OCI-LY3 (cell line): ENCODE data around the gene LARGE1.

Experiments
- H2AFZ ChIP-seq: fragments of 200-600, 300-600 bp; shearing (Covaris generic); 2 replicates; pipeline ENCODE4 v1.6.0; 2014; ENCODE audit warnings: antibody characterized with exemption, low read depth, low read length
- H3K27ac ChIP-seq: fragments of 200-600, 300-600 bp; sonication (generic); 2 replicates; pipeline ENCODE4 v1.5.1; 2014; ENCODE audit warnings: mild to moderate bottlenecking, low read length, moderate library complexity, mixed read lengths
- H3K27me3 ChIP-seq: fragments of 200-600, 300-600 bp; sonication (generic); 2 replicates; pipeline ENCODE4 v1.6.1; 2014; ENCODE audit warnings: low read depth, low read length, mixed read lengths
- H3K36me3 ChIP-seq: fragments of 200-600, 300-600 bp; sonication (generic); replicated peaks from 2 replicates; pipeline ENCODE3; 2014; ENCODE audit warnings: low read depth, low read length, mixed read lengths
- H3K4me1 ChIP-seq: fragments of 300-600, 200-600 bp; sonication (generic); 2 replicates; pipeline ENCODE4 v1.6.1; 2014; ENCODE audit warnings: low read length, mixed read lengths
- H3K4me2 ChIP-seq: fragments of 200-600, 300-600 bp; sonication (generic); 2 replicates; pipeline ENCODE4 v1.6.1; 2014; ENCODE audit warnings: low read length, mixed read lengths
- H3K4me3 ChIP-seq: fragments of 300-600, 200-600 bp; sonication (generic); 2 replicates; pipeline ENCODE4 v1.5.1; 2014; ENCODE audit warnings: antibody characterized with exemption, mild to moderate bottlenecking, low read length, moderate library complexity
- H3K79me2 ChIP-seq: fragments of 300-600, 200-600 bp; shearing (Covaris generic); 2 replicates; pipeline ENCODE4 v1.6.1; 2014; ENCODE audit warnings: mild to moderate bottlenecking, low read length, mixed read lengths
- H3K9ac ChIP-seq: fragments of 300-600, 200-600 bp; shearing (Covaris generic); 2 replicates; pipeline ENCODE4 v1.6.0; 2014; ENCODE audit warnings: mild to moderate bottlenecking, low read length, moderate library complexity
- H3K9me3 ChIP-seq: fragments of 200-600, 300-600 bp; shearing (Covaris generic); 2 replicates; pipeline ENCODE4 v1.6.1; 2014; ENCODE audit warnings: low read length, mixed read lengths; ENCODE audit not compliant: insufficient read depth
- H4K20me1 ChIP-seq: fragments of 200-600, 300-600 bp; sonication (generic); 2 replicates; pipeline ENCODE4 v1.6.1; 2016; ENCODE audit warnings: low read length, mixed read lengths; ENCODE audit not compliant: insufficient read depth
- EZH2phosphoT487 ChIP-seq: fragments of 200-600 bp; shearing (Covaris generic); IDR thresholded peaks from 2 replicates; pipeline ENCODE4 v1.6.1; 2018; ENCODE audit warnings: antibody characterized with exemption, mixed run types, low read depth
- TF ChIP-seq, protein P1 (sequence below): fragments of 200-600, 300-600 bp; sonication (generic); IDR thresholded peaks from 2 replicates; pipeline ENCODE4 v1.5.1; 2014; ENCODE audit warnings: antibody characterized with exemption, low read length, low read depth

LARGE1 gene

DNA sequence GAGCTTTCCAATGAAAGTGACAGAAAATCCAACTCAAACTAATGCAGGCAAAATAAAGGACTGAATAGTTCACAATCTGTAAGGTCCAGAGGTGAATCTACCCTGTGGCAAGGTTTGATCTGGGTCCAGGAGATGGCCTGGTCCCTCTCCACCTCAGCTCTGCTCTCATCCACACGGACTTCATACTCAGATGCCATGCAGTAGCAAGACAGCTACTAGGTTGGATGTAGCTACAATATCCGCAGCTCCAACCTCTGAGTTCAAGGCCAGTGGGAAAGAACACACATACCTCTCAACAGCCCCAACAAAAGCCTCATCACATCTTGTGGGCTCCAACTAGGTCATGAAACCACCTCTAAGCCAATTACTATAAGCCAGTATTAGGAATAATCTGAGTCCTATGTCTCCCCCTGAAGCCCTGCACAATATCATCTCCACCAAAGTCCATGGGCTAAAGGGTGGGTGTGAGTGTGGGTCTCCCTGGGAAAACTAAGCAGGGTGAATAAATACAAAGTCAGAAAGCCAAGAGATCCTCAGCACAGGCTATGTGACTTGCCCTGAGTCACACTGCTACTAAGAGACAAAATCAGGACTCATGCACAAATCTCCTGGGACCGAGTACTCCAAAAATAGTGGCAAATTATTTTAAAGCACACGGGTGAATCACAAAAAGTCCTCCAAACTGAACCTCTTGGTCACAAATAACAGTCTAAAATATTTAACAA lies 78.8 kb downstream of the LARGE1 start:
- no peaks in the 10 kb centered on the region for H3K9me3 ChIP-seq
- peaks cover 38% of the 10 kb centered on the region for H4K20me1 ChIP-seq
- H3K4me1 ChIP-seq: peaks cover 24% of the 10 kb centered on the region
- peaks cover 64% of the 10 kb centered on the region for H3K79me2 ChIP-seq
- no peaks in the 10 kb centered on the region for H3K36me3 ChIP-seq
- H2AFZ ChIP-seq: no peak overlapping the region
- H3K27me3 ChIP-seq: no peaks in the 10 kb centered on the region
- H3K9ac ChIP-seq: peak overlapping the region; percentile 30; the same call in 1 of the 2 replicates
- H3K4me2 ChIP-seq: peak overlapping the region; percentile 65
- H3K27ac ChIP-seq: peak overlapping the region; percentile 71
- H3K4me3 ChIP-seq: peak overlapping the region; percentile 65
- TF ChIP-seq, protein P1, sequence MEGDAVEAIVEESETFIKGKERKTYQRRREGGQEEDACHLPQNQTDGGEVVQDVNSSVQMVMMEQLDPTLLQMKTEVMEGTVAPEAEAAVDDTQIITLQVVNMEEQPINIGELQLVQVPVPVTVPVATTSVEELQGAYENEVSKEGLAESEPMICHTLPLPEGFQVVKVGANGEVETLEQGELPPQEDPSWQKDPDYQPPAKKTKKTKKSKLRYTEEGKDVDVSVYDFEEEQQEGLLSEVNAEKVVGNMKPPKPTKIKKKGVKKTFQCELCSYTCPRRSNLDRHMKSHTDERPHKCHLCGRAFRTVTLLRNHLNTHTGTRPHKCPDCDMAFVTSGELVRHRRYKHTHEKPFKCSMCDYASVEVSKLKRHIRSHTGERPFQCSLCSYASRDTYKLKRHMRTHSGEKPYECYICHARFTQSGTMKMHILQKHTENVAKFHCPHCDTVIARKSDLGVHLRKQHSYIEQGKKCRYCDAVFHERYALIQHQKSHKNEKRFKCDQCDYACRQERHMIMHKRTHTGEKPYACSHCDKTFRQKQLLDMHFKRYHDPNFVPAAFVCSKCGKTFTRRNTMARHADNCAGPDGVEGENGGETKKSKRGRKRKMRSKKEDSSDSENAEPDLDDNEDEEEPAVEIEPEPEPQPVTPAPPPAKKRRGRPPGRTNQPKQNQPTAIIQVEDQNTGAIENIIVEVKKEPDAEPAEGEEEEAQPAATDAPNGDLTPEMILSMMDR: no peak
- TF ChIP-seq EZH2phosphoT487: no peak

DNA sequence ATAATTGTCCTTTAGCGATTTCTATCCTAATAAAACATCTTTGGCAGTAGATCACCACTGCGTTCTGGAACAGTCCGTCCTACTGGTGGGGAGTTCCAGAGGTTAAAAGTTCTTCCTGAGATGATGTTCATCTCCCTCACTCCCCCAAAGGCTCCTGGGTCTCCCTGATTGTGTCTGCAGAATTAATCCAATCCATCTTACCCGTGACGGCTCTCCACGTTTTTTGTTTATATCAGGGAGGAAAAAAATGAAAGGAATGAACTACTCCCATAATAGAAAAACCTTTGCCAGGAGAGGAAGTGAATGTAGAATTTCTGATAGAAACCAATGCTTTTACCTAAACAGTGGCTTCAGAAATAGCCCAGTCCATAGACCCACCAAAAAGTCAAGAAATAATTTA lies 81.6 kb downstream of the LARGE1 start:
- Histone ChIP-seq H3K27ac (no peak overlapping the region), H3K4me2 (no peak overlapping the region), H3K79me2 (peaks cover 74% of the 10 kb centered on the region), H3K4me3 (no peak overlapping the region), H4K20me1 (peaks cover 52% of the 10 kb centered on the region), H3K4me1 (peaks cover 24% of the 10 kb centered on the region), H3K9me3 (no peaks in the 10 kb centered on the region), H3K36me3 (no peaks in the 10 kb centered on the region), H3K27me3 (no peaks in the 10 kb centered on the region), H3K9ac (no peak overlapping the region), H2AFZ (no peak overlapping the region)
- TF ChIP-seq, protein P1: no peak
- TF ChIP-seq EZH2phosphoT487: no peak

DNA sequence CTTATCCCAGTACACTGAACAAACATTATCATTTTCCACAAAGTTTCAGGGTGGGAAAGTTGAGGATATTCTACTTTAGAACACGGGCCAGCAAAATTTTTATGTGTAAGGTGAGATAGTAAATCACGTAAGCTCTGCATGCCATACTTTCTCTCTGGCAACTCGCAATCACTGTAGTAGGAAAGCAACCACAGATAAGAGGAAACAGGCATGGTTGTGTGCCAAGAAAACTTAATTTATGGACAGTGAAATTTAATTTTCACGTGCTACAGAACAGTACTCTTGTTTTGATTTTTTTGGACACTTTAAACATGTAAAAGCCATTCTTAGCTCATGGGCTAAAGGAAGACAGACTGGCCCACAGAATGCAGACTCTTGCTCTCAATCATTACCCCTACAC lies 82.5 kb downstream of the LARGE1 start:
- Histone ChIP-seq H3K4me2 (no peak overlapping the region), H3K4me1 (peaks cover 21% of the 10 kb centered on the region), H4K20me1 (peaks cover 53% of the 10 kb centered on the region), H3K9me3 (no peaks in the 10 kb centered on the region), H3K36me3 (no peaks in the 10 kb centered on the region), H3K79me2 (peaks cover 77% of the 10 kb centered on the region), H3K9ac (no peak overlapping the region), H3K27ac (no peak overlapping the region), H3K4me3 (no peak overlapping the region), H2AFZ (no peak overlapping the region), H3K27me3 (no peaks in the 10 kb centered on the region)
- TF ChIP-seq, protein P1: no peak
- no peak for TF ChIP-seq EZH2phosphoT487

DNA sequence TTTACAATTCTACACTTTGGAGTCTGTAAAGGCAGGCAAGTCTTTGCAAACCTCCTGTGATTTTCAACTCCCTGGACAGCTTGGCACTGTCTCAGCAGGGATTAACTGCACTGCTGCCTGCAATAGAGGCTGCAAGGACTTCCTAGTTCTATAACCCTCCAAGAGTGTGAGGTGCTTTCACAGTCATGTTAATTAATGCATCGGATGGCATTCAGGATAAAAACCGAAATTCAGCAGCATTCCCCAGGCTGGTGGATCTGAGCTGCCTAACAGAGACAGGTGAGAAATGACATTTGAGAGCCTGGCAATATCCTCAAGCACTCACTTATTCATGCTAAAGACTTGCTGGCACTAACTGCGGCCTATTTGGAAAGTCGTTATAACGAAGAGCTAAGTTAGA lies 85.0 kb downstream of the LARGE1 start:
- Histone ChIP-seq H4K20me1 (peaks cover 63% of the 10 kb centered on the region), H3K4me3 (no peak overlapping the region), H3K9ac (no peak overlapping the region), H3K4me2 (no peak overlapping the region), H3K4me1 (peaks cover 3% of the 10 kb centered on the region; the same call in 1 of the 2 replicates), H2AFZ (no peak overlapping the region), H3K9me3 (no peaks in the 10 kb centered on the region), H3K79me2 (peaks cover 73% of the 10 kb centered on the region), H3K27me3 (no peaks in the 10 kb centered on the region), H3K27ac (no peak overlapping the region), H3K36me3 (no peaks in the 10 kb centered on the region)
- no peak for TF ChIP-seq EZH2phosphoT487
- TF ChIP-seq, protein P1: no peak
